PFSK-1 (cell line): ENCODE measurements around the gene TDRD3.

ENCODE experiments used
- POLR2AphosphoS5 ChIP-seq: IDR thresholded peaks from 2 replicates; pipeline ENCODE4 v1.6.1; 2012; ENCODE audit warnings: low read depth, mild to moderate bottlenecking, control low read depth, low read length, moderate library complexity
- REST ChIP-seq, 2 experiments: IDR thresholded peaks; 2 replicates each; pipeline versions ENCODE4 v1.6.1 to v1.8.0; 2011 to 2012; ENCODE audit warnings: low read depth in 2 of 2, low read length in 2 of 2, control low read depth in 1 of 2, inconsistent platforms in 1 of 2, mild to moderate bottlenecking in 1 of 2, moderate library complexity in 1 of 2; ENCODE audit not compliant: insufficient read depth in 1 of 2
- SIN3A ChIP-seq: IDR thresholded peaks from 2 replicates; pipeline ENCODE4 v1.6.1; 2012; ENCODE audit warnings: mild to moderate bottlenecking, low read length, moderate library complexity, borderline replicate concordance; ENCODE audit not compliant: insufficient read depth

GRCh38 chr13:60402022-60402421 lies 5.0 kb downstream of the TDRD3 start:
- TF ChIP-seq POLR2AphosphoS5 (no peak), SIN3A (no peak), REST (IDR thresholded peaks at IDR 0.05; ENCODE audit: insufficient read depth in 1 of 2, low read depth in 2 of 2, low read length in 2 of 2) (no peak)
